Measurements from ENCODE around the gene SEC24C. TPM values are rescaled to one million over a fixed set of nuclear protein-coding genes. Genes with fewer than 3 reads are reported as not detected.

SEC24C gene
- total RNA-seq, 1 experiment from 2014 or later: 74.9 TPM

DNA sequence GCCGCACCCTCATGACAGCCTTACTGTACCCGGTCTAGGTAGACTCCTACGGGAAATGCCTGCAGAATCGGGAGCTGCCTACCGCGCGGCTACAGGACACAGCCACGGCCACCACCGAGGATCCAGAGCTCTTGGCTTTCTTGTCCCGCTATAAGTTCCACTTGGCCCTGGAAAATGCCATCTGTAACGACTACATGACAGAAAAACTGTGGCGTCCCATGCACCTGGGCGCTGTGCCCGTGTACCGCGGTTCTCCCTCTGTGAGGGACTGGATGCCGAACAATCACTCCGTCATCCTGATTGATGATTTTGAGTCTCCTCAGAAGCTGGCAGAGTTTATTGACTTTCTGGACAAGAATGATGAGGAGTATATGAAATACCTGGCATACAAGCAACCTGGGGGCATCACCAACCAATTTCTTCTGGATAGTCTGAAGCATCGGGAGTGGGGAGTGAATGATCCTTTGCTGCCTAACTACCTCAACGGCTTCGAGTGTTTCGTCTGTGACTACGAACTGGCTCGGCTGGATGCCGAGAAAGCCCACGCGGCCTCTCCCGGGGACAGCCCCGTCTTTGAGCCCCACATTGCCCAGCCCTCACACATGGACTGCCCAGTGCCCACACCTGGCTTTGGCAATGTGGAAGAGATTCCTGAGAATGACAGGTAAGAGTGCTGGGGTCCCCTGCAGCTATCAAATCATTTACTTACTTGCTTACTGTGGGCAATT lies 29.1 kb downstream of the SEC24C start:
- intact Hi-C loops (cut with micrococcal nuclease; ENCODE audit: unreplicated experiment): no loop called here
- Histone ChIP-seq H3K4me3 (ENCODE audit: low read depth, low read length, poor library complexity, severe bottlenecking) (peak overlapping the region; percentile 88), H3K9me3 (ENCODE audit: low read depth, low read length, poor library complexity, severe bottlenecking) (no peaks in the 10 kb centered on the region), H3K27ac (ENCODE audit: low read depth, low read length, poor library complexity, severe bottlenecking) (peak overlapping the region; percentile 87), H3K4me1 (ENCODE audit: insufficient read depth, low read length, poor library complexity, severe bottlenecking) (peaks cover 13% of the 10 kb centered on the region), H3K27me3 (replicated peaks; ENCODE audit: insufficient read depth, low read depth, low read length, poor library complexity) (no peaks in the 10 kb centered on the region), H3K36me3 (ENCODE audit: insufficient read depth, low read length, poor library complexity, severe bottlenecking) (peaks cover 30% of the 10 kb centered on the region)
- ChIA-PET POLR2A (ENCODE audit: low non-redundant PET) (no interaction called here), CTCF (no interaction called here)
- TF ChIP-seq EZH2 (IDR thresholded peaks at IDR 0.05; ENCODE audit: borderline replicate concordance, low read depth, low read length, poor library complexity, severe bottlenecking): no peak
- TF ChIP-seq, protein P1, sequence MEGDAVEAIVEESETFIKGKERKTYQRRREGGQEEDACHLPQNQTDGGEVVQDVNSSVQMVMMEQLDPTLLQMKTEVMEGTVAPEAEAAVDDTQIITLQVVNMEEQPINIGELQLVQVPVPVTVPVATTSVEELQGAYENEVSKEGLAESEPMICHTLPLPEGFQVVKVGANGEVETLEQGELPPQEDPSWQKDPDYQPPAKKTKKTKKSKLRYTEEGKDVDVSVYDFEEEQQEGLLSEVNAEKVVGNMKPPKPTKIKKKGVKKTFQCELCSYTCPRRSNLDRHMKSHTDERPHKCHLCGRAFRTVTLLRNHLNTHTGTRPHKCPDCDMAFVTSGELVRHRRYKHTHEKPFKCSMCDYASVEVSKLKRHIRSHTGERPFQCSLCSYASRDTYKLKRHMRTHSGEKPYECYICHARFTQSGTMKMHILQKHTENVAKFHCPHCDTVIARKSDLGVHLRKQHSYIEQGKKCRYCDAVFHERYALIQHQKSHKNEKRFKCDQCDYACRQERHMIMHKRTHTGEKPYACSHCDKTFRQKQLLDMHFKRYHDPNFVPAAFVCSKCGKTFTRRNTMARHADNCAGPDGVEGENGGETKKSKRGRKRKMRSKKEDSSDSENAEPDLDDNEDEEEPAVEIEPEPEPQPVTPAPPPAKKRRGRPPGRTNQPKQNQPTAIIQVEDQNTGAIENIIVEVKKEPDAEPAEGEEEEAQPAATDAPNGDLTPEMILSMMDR (conservative IDR thresholded peaks at IDR 0.05; ENCODE audit: low read depth, low read length): no peak
- BruUV-seq (replicated peaks): no TSS peak
- DNase-seq (ENCODE audit: low spot score): peak; percentile 16

DNA sequence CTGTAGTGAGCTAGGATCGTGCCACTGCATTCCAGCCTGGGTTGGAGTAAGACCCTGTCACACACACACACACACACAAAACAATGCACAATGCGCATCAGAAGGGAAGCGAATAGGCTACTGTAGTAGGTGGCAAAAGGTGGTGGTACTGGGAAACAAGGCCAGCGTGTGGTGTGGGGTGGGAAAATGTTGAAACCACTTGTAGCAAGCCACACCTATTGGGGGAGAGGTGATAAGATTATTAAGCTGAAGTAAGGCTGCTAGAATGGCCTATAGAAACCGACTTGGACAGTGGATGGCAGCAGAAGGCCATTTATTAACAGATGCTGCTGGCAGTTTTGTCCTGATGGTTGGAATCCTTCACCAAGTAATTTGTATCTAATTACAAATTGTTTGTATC lies 30.5 kb downstream of the SEC24C start:
- peaks cover 35% of the 10 kb centered on the region for H3K36me3 ChIP-seq (ENCODE audit: insufficient read depth, low read length, poor library complexity, severe bottlenecking)
- ChIA-PET CTCF (no interaction called here), POLR2A (ENCODE audit: low non-redundant PET) (no interaction called here)
- H3K27ac ChIP-seq (ENCODE audit: low read depth, low read length, poor library complexity, severe bottlenecking): no peak overlapping the region
- no peak for DNase-seq (ENCODE audit: low spot score)
- H3K4me3 ChIP-seq (ENCODE audit: low read depth, low read length, poor library complexity, severe bottlenecking): peak overlapping the region; percentile 88
- H3K9me3 ChIP-seq (ENCODE audit: low read depth, low read length, poor library complexity, severe bottlenecking): no peaks in the 10 kb centered on the region
- intact Hi-C loops (cut with micrococcal nuclease; ENCODE audit: unreplicated experiment): no loop called here
- H3K4me1 ChIP-seq (ENCODE audit: insufficient read depth, low read length, poor library complexity, severe bottlenecking): peaks cover 13% of the 10 kb centered on the region
- BruUV-seq (replicated peaks): no TSS peak
- no peak for TF ChIP-seq EZH2 (IDR thresholded peaks at IDR 0.05; ENCODE audit: borderline replicate concordance, low read depth, low read length, poor library complexity, severe bottlenecking)
- TF ChIP-seq, protein P1 (conservative IDR thresholded peaks at IDR 0.05; ENCODE audit: low read depth, low read length): no peak
- H3K27me3 ChIP-seq (replicated peaks; ENCODE audit: insufficient read depth, low read depth, low read length, poor library complexity): no peaks in the 10 kb centered on the region

DNA sequence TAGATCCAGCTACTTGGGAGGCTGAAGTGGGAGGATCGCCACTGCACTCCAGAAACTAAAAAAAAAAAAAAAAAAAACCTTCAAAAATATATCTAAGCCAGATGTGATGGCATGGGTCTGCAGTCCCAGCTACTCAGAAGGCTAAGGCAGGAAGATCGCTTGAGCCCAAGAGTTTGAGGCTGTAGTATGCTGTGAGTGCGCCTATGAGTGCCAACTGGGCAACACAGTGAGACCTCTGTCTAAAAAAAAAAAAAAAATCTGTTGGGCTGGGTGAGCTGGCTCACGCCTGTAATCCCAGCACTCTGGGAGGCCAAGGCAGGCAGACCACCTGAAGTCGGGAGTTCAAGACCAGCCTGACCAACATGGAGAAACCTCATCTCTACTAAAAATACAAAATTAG lies 34.8 kb downstream of the SEC24C start:
- POLR2A ChIA-PET (ENCODE audit: low non-redundant PET): no interaction called here

More for the DNA sequence above, 34.8 kb downstream of the SEC24C start:
- no peak overlapping the region for H3K4me3 ChIP-seq (ENCODE audit: low read depth, low read length, poor library complexity, severe bottlenecking)
- no peak overlapping the region for H3K27ac ChIP-seq (ENCODE audit: low read depth, low read length, poor library complexity, severe bottlenecking)
- no peaks in the 10 kb centered on the region for H3K27me3 ChIP-seq (replicated peaks; ENCODE audit: insufficient read depth, low read depth, low read length, poor library complexity)
- H3K4me1 ChIP-seq (ENCODE audit: insufficient read depth, low read length, poor library complexity, severe bottlenecking): peaks cover 20% of the 10 kb centered on the region
- no peaks in the 10 kb centered on the region for H3K9me3 ChIP-seq (ENCODE audit: low read depth, low read length, poor library complexity, severe bottlenecking)
- BruUV-seq (replicated peaks): no TSS peak
- CTCF ChIA-PET: no interaction called here
- intact Hi-C loops (cut with micrococcal nuclease; ENCODE audit: unreplicated experiment): no loop called here
- TF ChIP-seq, protein P1 (conservative IDR thresholded peaks at IDR 0.05; ENCODE audit: low read depth, low read length): no peak
- TF ChIP-seq EZH2 (IDR thresholded peaks at IDR 0.05; ENCODE audit: borderline replicate concordance, low read depth, low read length, poor library complexity, severe bottlenecking): no peak
- peaks cover 22% of the 10 kb centered on the region for H3K36me3 ChIP-seq (ENCODE audit: insufficient read depth, low read length, poor library complexity, severe bottlenecking)
- no peak for DNase-seq (ENCODE audit: low spot score)
